B cell (primary cell): ENCODE data around the gene DEFB129.

Experiments
- EZH2 ChIP-seq: IDR thresholded peaks from 2 replicates; pipeline ENCODE4 v1.6.1; 2012; ENCODE audit warnings: borderline replicate concordance, low read depth, mild to moderate bottlenecking, moderate library complexity, low read length; ENCODE audit not compliant: insufficient read depth, poor library complexity, severe bottlenecking
- TF ChIP-seq, protein P1 (sequence below): fragments of 200-600 bp; IDR thresholded peaks from one replicate; pipeline ENCODE4 v1.8.0; 2022; ENCODE audit warnings: antibody characterized with exemption, mild to moderate bottlenecking

DNA sequence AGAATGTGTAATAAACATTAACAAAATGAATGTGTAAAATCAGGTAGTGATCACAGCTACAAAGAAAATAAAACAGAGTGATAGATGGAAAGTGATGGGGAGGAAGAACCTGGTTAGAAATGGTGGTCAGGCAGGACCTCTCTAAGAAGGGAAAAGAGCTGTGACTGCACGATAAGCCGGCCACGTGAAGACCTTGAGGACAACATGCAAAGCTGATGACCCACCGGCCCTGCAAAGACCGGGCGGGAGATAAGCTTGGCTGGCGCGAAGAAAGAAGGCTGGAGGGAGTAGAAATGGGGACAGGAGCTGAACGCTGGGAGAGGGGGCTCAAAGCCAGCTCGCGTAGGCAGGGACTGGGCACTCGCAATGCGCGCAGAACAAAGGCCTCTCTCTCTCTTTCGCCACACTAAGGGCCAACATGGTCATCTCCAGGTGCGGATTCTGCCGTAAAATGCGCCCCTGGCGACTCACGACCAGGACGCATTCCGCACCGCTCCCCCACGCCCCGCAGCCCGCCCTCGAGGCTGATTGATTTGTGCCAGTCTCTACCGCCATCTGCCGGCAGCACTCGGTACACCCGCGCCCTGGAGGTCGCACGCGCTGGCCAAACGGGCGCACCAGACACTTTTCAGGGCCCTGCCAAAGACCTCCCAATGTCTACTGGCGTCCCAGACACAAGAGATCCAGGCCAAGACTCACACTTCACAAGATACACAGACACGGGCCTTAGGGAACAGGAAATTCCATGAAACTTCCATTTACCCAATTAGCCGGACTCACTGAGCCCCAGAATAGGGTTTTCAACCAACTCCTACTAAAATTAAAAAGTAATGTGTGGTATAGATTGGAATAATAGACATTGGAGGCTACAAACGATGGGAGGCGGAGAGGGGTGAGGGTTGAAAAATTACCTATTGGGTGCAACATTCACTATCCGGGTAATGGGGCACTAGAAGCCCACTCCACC lies 39.8 kb downstream of the DEFB129 start:
- TF ChIP-seq, protein P1, sequence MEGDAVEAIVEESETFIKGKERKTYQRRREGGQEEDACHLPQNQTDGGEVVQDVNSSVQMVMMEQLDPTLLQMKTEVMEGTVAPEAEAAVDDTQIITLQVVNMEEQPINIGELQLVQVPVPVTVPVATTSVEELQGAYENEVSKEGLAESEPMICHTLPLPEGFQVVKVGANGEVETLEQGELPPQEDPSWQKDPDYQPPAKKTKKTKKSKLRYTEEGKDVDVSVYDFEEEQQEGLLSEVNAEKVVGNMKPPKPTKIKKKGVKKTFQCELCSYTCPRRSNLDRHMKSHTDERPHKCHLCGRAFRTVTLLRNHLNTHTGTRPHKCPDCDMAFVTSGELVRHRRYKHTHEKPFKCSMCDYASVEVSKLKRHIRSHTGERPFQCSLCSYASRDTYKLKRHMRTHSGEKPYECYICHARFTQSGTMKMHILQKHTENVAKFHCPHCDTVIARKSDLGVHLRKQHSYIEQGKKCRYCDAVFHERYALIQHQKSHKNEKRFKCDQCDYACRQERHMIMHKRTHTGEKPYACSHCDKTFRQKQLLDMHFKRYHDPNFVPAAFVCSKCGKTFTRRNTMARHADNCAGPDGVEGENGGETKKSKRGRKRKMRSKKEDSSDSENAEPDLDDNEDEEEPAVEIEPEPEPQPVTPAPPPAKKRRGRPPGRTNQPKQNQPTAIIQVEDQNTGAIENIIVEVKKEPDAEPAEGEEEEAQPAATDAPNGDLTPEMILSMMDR, result peak; percentile 95
- no peak for TF ChIP-seq EZH2
